Measurements from ENCODE around the gene LPIN2.
A peak's percentile ranks its signal among the peaks of the same experiment; 100 is the strongest.

Gene LPIN2

DNA sequence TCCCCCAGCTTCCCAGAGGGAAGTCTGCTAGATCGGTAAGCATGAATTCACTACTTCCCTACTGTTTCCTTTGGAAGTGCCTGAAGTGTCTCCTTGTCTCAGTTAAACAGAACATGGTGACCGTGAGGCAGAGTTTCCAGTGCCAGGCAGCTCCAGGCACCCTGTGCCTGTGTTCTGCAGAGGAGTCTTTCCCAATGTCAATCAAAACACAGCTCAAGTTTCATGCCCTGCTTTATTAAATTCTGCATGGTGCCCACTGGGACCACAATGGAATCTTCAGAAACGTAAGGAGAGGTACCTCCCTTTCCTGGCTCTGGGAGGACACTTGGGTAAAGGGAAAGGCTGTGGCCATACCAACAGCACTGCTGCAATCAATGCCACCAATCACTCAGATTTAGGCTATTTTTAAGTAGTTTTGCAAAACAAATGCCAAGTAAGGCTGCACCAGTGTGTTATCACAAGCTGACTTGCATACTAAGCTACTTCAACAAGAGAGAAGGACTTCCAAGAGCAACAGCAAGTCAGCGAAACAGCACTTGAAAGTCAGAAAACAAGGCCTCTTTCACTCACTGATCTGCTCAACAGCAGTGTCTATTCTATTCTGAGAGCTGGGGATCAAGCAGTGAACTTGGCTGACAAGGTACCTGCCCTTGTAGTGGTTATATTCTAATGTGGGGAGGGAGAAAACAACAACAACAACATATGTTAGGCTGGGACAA, 14.9 kb downstream of the LPIN2 start:
- TF ChIP-seq, protein P1, sequence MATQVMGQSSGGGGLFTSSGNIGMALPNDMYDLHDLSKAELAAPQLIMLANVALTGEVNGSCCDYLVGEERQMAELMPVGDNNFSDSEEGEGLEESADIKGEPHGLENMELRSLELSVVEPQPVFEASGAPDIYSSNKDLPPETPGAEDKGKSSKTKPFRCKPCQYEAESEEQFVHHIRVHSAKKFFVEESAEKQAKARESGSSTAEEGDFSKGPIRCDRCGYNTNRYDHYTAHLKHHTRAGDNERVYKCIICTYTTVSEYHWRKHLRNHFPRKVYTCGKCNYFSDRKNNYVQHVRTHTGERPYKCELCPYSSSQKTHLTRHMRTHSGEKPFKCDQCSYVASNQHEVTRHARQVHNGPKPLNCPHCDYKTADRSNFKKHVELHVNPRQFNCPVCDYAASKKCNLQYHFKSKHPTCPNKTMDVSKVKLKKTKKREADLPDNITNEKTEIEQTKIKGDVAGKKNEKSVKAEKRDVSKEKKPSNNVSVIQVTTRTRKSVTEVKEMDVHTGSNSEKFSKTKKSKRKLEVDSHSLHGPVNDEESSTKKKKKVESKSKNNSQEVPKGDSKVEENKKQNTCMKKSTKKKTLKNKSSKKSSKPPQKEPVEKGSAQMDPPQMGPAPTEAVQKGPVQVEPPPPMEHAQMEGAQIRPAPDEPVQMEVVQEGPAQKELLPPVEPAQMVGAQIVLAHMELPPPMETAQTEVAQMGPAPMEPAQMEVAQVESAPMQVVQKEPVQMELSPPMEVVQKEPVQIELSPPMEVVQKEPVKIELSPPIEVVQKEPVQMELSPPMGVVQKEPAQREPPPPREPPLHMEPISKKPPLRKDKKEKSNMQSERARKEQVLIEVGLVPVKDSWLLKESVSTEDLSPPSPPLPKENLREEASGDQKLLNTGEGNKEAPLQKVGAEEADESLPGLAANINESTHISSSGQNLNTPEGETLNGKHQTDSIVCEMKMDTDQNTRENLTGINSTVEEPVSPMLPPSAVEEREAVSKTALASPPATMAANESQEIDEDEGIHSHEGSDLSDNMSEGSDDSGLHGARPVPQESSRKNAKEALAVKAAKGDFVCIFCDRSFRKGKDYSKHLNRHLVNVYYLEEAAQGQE (IDR thresholded peaks at IDR 0.05; ENCODE audit: insufficient replicate concordance, low read depth) = no peak
- no peak for TF ChIP-seq CTCF (IDR thresholded peaks at IDR 0.05; ENCODE audit: insufficient read depth, low read length)
- TF ChIP-seq GABPA (IDR thresholded peaks at IDR 0.05; ENCODE audit: low read depth) = no peak
- TF ChIP-seq POLR2AphosphoS5 (IDR thresholded peaks at IDR 0.05; ENCODE audit: low read depth) = no peak
- no peak for TF ChIP-seq SPI1 (IDR thresholded peaks at IDR 0.05; ENCODE audit: borderline replicate concordance, low read depth)
- Histone ChIP-seq H3K27me3 (ENCODE audit: insufficient read depth, poor library complexity, severe bottlenecking) (no peaks in the 10 kb centered on the region), H3K4me3 (replicated peaks; ENCODE audit: insufficient read depth, low read length) (no peak overlapping the region), H3K27ac (replicated peaks) (no peak overlapping the region)
- no peak for DNase-seq (ENCODE audit: low read depth in 1 of 2, low spot score in 1 of 2)

GRCh38 chr18:2997429-2997828, 15.5 kb downstream of the LPIN2 start:
- TF ChIP-seq POLR2AphosphoS5 (IDR thresholded peaks at IDR 0.05; ENCODE audit: low read depth) (no peak), SPI1 (IDR thresholded peaks at IDR 0.05; ENCODE audit: borderline replicate concordance, low read depth) (no peak), GABPA (IDR thresholded peaks at IDR 0.05; ENCODE audit: low read depth) (no peak), CTCF (IDR thresholded peaks at IDR 0.05; ENCODE audit: insufficient read depth, low read length) (no peak)
- TF ChIP-seq, protein P1 (IDR thresholded peaks at IDR 0.05; ENCODE audit: insufficient replicate concordance, low read depth) = no peak
- H3K27me3 ChIP-seq (ENCODE audit: insufficient read depth, poor library complexity, severe bottlenecking) = no peaks in the 10 kb centered on the region
- no peak overlapping the region for H3K4me3 ChIP-seq (replicated peaks; ENCODE audit: insufficient read depth, low read length)
- H3K27ac ChIP-seq (replicated peaks) = no peak overlapping the region
- no peak for DNase-seq (ENCODE audit: low read depth in 1 of 2, low spot score in 1 of 2)

DNA sequence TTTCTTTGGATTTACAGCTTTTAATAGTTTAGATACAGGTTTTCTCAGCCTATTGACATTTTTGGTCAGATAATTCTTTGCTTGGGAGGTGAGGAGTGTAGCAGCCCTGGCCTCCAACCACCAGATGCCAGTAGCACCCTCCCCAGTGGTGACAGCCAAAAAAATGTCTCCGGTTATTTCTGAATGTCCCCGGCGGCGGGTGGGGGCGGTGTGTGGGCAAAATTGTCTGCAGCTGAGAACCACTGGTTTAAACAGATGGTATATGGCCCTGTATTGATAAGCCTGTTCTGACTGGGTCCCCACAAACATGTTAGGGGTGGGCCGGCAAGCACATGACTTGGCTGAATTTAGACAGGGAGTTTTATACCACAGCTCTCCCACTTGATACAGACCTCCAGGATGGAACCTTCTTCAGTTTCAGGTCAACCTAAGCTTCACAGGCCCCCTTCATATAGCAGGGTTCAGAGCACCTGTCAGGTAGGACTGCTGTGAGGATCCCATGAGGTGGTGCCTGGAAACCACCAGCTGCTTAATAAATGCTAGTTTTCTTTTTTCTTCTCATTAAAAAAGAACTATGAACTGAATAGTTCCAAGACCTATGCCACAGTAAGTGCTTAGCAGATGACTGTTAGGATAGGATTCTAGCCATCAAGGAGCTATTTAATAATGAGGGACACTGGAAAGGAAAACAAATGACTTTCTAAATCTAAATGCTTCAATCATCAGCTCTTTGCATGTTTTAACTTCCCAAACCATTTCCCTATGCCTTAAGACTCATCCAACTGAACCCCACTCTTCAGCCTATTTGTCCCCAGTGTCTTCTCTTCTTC, 18.1 kb downstream of the LPIN2 start:
- DNase-seq (ENCODE audit: low read depth in 1 of 2, low spot score in 1 of 2) = peak in 1 of 2 experiments; percentile 66
- Histone ChIP-seq H3K27ac (replicated peaks) (peak overlapping the region; percentile 2), H3K4me3 (replicated peaks; ENCODE audit: insufficient read depth, low read length) (no peak overlapping the region), H3K27me3 (ENCODE audit: insufficient read depth, poor library complexity, severe bottlenecking) (no peaks in the 10 kb centered on the region)
- TF ChIP-seq SPI1 (IDR thresholded peaks at IDR 0.05; ENCODE audit: borderline replicate concordance, low read depth) (no peak), CTCF (IDR thresholded peaks at IDR 0.05; ENCODE audit: insufficient read depth, low read length) (peak; percentile 36)

Data from HL-60 (cell line).